ENCODE measurements around the gene AVP.

- TF ChIP-seq POLR2AphosphoS5 (IDR thresholded peaks at IDR 0.05; ENCODE audit: low read depth, low read length) = no peak
- no peak for TF ChIP-seq TAF1 (IDR thresholded peaks at IDR 0.05; ENCODE audit: borderline replicate concordance, low read depth, low read length)
- no peak for TF ChIP-seq POLR2A (IDR thresholded peaks at IDR 0.05; ENCODE audit: low read depth, low read length)
Observed at GRCh38 chr20:3121955-3122610, 37.6 kb upstream of the AVP start.

All from GM12892 (cell line).